GM18498 (cell line): Measurements from ENCODE around the gene HRK.

Source experiments
- ATAC-seq: cut with Tn5 transposase; IDR thresholded peaks from one replicate; pipeline ENCODE4 v1.9.1; 2021; ENCODE audit warnings: mild to moderate bottlenecking, moderate library complexity; ENCODE audit not compliant: unreplicated experiment

Gene HRK

DNA sequence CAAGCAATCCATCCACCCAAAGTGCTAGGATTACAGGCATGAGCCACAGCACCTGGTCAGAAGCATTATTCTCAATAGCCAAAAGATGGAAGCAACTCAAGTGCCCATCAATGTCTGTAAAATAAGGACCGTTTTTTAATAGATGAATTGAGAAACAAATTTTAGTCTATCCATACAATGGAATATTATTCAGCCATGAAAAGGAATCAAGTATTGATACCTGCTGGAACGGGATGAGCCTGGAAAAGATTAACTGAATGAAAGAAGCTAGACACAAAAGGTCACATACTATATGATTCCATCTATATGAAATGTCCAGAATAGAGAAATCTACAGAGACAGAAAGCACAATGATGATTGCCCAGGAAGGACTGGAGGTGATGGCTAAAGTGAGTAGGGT lies 20.4 kb upstream of the HRK start:
- ATAC-seq = no peak

DNA sequence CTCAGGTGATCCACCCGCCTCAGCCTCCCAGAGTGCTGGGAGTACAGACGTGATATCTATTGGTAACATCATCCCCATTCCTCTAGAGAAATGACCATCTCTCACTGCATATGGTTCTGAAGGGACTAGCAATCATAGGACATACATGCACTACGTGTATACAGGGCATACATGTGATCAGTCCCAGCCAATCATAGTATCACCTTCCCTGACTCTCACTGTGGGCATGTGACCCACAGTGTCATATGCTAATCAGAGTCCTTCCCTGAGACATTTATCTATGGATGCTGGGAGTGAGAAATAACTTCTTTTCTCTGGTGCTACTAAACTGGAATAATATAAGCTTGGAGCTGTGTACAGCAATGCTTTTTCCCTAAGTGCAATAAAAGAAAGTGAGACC lies 17.4 kb upstream of the HRK start:
- no peak for ATAC-seq

DNA sequence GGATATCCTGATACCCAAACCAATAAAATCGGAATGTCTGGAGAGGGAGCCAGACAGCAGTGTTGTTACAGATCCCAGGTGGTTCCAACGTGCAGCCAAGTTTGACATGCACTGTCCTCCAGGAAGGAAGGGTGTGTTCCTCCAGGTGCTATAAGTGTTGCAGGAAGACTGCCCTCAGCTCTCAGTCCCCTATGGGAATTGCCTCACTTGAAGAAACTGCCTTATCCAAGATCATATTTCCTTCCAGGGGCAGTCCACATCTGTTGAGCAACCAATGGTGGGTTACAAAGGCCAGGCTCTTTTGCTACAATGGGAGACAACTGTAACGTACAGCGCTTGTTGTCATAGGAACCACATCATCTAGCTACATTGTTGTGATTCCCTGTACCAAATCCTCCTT lies 16.2 kb upstream of the HRK start:
- no peak for ATAC-seq

DNA sequence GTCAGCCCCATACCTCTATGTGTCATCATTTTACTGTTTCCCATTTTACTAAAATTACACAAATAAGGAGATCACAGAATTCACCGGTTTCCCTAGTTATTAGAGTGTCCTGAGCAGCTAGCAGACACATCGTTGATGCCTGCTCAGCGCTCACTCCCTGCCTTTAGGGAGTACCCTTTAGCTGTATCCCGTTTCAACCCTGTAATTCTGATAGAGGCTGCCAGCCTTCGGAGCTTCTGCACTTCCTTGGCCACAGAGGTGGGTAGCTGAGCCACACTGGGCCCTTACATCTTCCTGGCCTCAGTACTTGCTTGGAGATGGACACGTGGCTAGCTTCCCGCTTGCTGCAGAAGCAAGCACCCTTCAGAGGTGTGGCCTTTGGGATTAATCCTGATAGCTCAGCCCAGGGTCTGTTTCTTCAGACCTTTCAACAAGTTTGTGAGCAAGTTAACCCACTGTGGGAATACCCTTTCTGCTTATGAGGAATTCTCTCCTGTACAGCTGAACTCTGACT lies 15.2 kb upstream of the HRK start:
- no peak for ATAC-seq

DNA sequence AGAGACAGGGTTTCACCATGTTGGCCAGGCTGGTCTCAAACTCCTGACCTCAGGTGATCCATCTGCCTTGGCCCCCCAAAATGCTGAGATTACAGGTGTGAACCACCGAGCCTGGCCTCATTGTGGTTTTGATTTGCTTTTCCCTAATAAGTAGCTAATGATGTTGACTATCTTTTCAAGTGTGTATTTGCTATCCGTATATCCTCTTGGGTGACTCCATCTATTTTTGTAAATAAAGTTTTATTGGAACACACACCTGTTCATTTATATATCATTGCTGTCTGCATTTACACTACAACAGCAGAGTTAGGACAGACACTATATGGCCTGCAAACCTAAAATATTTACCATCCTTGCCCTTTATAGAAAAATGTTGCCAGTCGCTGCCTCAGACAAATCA lies 13.7 kb upstream of the HRK start:
- ATAC-seq = no peak

DNA sequence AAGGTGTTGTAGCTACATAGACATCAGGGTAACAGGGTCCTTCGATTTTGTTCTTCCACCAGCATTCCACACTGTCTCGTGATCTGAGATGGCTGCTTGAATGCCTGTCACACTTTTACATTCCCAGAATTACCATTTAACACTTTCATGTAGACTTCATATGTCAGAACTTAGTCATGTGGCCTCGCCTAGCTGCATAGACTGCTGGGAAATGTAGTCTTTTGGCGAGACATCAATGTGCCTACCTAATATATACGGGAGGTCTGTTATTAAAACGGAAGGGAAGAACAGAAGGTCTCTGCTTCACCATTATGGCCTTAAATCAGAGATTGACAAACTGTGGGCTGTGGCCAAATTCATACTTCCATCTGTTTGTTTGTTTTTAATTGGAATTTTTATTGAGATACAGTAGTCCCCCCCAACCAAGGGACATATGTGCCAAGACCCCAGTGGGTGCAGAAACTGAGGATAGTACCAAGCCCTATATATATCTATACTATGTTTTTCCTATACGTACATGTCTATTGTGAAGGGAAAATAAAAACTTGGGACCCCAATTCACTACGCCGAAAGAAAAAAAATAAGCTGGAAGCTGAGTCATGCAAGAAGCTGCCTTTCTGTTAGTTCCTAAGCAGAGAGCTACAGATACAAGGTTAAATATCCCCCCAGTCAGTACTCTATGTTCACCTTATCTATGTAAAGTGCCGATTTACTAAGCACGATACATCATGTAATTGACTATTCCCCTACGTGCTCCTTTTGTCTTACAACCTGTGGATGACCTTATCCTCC lies 11.3 kb upstream of the HRK start:
- ATAC-seq = no peak

DNA sequence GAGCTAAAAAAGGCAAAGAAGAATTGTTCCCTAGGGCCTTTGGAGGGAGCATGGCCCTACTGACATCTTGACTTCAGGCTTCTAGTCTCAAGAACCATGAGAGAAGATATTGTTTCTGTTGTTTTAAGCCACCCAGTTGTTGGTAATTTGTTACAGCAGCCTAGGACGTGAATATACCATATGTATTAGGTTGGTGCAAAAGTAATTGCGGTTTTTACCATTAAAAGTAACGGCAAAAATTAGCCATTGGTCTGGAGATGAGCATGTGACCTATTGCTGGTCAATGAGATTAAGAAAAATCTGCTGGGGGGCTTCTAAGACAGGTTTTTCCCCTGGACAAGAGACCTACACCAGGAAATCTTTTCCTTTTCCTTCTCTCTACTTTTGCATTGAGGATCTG lies 9.8 kb upstream of the HRK start:
- no peak for ATAC-seq

DNA sequence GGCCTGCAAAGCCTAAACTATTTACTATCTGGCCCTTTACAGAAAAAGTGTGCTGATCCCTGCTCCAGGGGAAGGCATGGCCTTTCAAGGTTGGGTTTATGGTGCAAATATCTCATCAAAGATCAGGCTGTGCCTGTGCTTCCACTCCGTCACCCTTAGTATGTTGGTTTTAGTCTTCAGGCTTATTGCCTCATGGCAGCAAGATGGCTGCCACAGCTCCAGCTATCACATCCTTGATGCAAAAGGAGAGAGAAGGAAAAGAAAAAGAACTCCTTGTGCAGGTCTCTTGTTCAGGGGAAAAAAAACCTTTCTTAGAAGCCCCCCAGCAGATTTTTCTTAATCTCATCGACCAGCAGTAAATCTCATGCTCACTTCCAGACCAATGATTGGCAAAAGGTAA lies 9.1 kb upstream of the HRK start:
- no peak for ATAC-seq

DNA sequence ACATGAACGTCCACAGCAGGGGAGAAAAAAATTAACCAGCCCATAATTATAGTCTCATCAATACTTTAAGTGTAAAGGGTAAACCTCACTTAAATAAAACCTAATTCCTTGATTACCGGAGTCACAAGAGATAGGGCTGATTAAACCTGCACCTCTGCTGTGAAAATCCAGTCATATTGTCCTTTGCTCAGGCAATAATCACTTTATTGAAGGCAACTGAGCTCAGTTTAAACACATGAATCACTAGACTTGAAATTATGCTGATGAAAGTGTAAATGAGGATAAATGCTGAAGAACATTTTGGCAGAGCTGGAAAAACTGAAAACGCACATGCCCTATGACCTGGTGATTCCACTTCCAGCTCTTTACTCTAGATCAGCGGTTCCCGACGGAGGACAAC lies 6.7 kb upstream of the HRK start:
- ATAC-seq = no peak

DNA sequence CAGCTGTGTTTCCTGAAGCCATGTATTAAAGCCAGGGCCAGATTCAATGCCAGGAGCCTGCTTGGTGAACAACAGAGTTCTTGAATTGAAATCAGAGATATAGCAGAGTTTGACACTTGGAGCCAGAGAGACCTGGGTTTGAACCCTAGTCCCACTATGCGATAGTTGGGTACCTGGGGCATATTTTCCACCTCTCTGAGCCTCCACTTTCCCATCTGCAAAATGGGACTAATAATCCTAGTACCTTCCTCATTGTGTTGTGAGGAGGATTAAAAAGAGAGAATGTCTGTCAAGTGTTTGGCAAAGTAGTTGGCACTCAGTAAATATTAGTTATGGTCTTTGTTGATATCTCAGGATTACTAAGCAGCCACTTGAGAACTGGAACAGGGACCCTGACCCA lies 6.0 kb upstream of the HRK start:
- ATAC-seq = no peak

DNA sequence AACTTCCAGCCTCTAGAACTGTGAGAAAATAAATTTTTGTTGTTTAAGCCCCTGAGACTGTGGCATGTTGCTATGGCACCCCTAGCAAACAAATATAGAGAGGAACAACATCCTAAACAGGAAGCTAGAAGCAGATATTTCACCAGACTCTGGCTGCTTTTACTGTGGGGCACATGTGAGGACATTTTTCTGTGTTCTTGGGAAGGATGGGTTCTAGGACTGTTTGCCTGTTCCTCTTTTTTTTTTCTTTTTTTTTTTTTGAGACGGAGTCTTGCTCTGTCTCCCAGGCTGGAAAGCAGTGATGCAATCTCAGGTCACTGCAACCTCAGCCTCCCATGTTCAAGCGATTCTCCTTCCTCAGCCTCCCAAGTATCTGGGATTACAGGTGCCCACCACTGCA lies 4.2 kb upstream of the HRK start:
- no peak for ATAC-seq

DNA sequence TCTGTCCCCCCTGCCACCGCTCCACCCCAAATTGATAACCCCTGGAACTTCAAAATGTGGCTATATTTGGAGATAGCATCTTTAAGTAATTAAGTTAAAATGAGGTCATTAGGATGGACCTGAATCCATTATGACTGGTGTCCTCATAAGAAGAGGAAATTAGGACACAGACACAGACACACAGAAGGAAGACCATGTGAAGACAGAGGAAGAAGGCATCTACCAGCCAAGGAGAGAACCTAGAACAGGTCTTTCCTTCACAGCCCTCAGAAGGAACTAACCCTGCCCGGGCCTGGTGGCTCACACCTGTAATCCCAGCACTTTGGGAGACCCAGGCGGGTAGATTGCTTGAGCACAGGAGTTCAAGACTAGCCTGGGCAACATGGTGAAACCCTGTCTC lies 3.6 kb upstream of the HRK start:
- no peak for ATAC-seq

DNA sequence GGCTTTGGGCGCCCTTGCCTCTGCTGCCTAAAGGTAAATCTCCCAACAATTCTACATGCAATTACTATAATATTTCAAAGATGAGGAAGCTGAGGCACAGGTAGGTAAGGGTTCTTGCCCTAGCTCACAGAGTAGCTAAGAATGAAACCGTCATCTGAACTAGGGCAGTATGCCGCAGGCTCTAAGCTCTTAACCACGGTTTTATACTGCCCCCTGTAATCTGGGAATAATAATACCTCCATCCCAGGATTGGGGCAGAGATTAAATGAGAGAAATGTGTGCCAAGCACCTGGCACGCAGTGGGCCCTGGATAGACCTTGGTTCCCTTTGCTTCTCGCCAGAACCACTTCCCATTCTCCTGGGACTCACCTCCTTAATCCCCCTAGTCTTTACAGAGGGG lies 1.5 kb upstream of the HRK start:
- no peak for ATAC-seq

DNA sequence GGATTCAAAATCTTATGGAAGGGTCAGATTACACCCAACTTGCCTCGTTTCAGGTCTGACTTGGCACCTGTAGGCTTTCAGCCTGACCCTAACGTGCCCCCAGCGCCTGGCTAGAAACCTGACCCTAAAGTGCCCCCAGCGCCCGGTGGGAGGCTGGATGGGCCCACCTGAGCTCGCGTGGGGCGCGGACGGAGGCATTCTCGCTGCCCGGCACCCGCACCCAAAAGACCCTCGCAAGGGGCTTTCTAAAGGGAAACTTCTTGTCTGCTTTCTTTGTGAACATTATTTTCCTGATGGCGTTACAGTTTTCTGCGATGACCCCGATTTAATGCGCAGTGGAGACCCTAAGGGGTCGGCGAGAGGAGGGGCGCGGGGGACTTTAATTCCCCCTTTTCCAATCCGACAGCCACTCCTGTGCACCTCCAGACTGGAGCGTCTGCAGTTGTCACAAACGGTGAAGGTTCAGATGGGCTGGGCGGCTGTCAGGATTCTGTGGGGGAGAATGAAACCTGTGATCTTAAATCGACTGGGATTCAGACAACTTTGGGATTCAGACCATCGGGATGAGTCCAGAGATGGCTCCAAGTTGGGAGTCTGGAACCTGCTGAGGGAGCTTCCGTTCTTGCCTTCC lies 751 bp upstream of the HRK start:
- ATAC-seq = no peak

DNA sequence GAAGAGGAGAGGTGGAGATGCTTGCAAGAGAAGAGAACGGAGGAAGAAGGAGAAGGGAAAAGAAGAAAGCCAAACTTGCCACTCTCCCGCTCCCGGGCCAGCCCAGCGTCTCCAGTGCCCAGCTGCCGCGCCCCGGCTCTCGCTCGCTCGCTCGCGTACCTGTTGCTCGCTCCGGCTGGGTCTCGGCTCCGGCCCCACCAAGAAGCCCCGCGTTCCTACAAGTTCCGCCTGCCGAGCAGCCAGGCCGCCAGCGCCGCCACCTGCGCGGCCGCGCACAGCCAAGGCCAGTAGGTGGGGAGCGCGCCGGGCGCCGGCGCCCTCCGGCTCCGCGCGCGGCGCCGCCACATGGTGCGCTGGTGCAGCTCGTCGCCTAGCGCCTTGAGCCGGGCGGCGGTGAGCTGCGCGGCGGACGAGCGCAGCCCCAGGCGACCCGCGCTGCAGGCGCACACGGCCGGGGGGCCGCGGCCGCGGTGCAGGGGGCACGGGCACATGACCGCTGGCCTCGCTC lies 370 bp downstream of the HRK start:
- ATAC-seq = peak; percentile 79

DNA sequence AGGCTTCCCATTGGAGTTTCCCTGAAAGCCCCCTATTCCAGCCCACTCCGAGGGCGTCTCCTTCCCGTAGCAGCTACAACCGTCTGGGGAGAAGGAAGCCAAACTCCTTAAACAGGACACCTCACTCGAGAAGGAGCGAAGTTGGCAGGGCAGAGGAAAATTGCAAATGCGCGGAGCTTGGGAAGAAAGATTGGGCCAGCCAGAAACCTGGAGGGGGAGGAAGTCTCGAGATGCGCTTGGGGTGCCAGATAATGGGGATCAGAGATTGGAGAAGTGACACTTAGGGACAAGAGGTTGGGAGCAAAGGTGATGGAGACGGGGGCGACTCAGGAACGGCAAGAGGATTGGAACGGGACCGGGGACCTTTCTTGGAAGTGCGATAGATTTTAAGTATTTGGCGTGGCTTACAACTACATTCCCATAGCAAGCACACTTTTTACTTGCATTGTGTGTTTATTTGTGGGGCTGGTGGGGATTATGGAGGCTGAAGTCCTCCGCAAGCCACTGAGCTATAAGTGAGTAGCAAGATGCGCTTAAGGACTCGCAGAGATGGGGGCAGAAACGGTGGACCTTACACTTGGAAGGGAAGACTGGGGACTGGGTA lies 926 bp downstream of the HRK start:
- ATAC-seq = no peak

DNA sequence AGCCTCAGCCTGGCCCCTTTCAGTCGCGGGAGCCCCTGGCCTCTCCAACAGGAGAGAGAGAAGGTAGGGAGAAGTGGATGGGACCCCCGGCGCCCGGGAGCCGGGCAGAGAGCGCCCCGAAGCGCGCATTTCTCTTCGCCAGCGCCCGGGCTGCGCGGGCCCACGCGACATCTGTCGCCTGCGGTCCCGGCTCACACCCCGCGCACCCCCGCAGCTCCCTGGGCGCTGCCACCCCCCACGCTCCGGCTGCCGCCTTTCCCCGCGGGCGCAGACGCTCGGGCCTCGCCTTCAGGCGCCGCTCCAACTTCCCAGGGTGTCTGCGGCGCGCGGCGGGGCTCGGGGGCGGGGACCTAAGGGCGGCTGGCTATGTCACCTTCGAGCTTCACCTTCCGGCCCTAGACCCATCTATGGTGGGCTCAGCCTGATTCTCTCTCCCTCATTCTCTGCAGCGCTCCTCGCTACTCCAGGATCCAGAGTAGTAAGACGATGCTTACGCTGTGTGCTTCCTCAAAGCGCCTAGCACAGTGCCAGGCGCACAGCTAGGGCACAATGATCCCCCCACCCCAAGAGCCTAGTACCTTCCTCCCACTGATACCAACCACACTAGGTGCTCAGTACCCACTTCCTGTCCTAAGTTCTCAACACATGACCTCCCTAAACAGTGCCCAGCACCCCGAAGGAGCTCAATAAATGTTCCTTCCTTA lies 1.6 kb downstream of the HRK start:
- ATAC-seq = no peak

DNA sequence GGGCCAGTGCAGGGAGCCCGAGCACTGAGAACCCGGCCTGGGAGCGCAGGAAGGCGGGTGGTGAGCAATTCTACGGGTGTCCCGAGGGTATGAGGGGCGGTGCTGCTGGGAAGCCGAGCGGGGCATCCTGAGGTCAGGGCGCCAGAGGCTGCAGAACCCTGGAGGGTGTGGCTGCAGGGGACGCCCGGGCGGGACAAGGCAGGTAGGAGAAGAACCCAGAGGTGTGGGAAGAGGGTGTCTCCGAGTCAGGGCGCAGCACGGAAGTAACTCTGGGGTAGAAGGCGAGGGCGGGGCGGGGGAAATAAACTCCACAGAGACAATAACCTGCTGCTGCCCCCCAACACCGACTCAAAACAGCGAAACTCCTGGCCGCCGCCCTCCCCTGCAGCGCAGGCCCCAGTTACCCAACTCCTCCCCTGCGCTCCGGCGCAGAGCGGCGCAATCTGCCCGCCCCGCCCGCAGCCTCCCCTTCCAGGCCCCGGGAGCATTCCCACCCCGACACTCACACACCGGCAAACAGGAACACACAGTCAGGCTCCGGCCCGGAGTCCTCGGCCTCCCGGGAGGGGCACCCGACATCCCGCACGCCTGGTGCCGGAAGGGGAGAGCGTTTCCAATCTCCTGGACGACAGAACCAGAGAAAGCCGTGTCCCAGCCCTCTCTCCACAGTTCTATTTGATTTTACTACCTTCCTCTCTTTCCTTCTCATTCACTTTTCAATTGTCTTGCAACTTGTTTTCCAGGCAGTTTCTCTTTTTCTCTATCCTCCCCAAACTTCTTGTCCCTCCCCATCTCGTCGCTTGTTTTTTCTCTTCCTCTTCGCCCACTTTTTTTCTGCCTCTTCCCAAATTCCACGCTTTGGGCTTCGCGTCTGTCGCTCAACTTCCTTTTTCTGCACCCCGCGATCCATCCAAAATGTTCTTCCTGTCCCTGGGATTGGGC lies 2.4 kb downstream of the HRK start:
- ATAC-seq = no peak

DNA sequence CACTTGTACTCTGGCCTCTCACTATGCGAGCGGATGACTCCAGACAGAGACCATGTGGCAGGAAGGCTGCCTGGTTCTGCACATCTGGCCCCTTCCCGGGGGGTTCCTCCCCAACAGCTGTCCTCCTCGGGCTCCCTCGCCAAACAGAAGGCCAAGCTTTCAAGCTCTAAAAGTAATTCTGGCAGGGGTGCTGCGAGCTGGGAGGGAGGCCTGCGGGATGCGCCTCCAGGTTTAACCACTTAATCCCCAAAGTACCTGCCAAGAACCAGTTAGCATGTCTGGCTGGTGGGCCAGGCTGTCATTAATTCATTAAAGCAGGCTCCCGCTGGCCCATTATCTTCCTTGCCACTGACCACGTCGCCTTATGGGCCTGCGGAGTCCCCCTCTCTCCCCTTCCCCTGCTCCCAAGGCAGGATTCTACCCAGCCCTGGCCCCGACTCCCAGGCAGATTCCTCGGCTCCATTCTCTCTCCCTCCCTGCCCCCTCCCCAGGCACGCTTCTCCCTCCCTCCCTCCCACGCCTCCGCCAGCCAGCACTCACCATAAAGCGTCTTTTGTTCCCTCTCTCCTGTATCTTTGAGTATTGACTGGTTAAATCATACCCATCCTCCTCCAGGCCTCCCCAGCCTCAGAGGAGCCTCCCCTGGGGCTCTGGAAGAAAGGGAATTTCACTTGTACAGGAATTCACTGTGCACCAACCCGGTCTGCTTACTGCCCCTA lies 4.9 kb downstream of the HRK start:
- no peak for ATAC-seq
